Bronchial epithelial cell (primary cell): ENCODE results near the gene SEMA4C. TPM values are rescaled to one million over a fixed set of nuclear protein-coding genes. Genes with fewer than 3 reads are reported as not detected.

Experiments
- DNase-seq: peaks from one replicate; pipeline ENCODE4 v3.0.0-alpha.2; 2010; ENCODE audit warnings: low read depth
- FAIRE-seq: peaks from 2 replicates; lab custom pipeline; 2011; peaks lifted over from hg19 to GRCh38; lab: Jason Lieb, UNC
- H3K27me3 ChIP-seq: 2 replicates; pipeline ENCODE4 v1.5.1; 2011; ENCODE audit warnings: low read length; ENCODE audit not compliant: control insufficient read depth, insufficient read depth
- H3K36me3 ChIP-seq: 2 replicates; pipeline ENCODE4 v1.5.1; 2011; ENCODE audit warnings: low read length; ENCODE audit not compliant: control insufficient read depth, insufficient read depth
- H3K4me3 ChIP-seq: 2 replicates; pipeline ENCODE4 v1.5.1; 2011; ENCODE audit warnings: mild to moderate bottlenecking, low read depth, low read length, control low read depth
- CTCF ChIP-seq: IDR thresholded peaks from 2 replicates; pipeline ENCODE4 v1.5.1; 2011; ENCODE audit warnings: mild to moderate bottlenecking, moderate library complexity, low read length, control low read depth, inconsistent platforms; ENCODE audit not compliant: insufficient read depth, severe bottlenecking
- total RNA-seq: library from RNA; depleted of rRNA; stranded (reverse); fragments of >200 nt; gene quantifications from 2 replicates; pipeline ENCODE4 v1.2.1, GENCODE V29; 2014

SEMA4C gene
- total RNA-seq, 1 donor from 2014 or later: 8.2 TPM

GRCh38 chr2:96811917-96812316 lies 58.0 kb downstream of the SEMA4C start:
- TF ChIP-seq CTCF: no peak
- H3K4me3 ChIP-seq: no peak overlapping the region
- DNase-seq: no peak
- H3K36me3 ChIP-seq: peaks cover 1% of the 10 kb centered on the region
- no peak for FAIRE-seq
- H3K27me3 ChIP-seq: no peaks in the 10 kb centered on the region

- Histone ChIP-seq H3K27me3 (no peaks in the 10 kb centered on the region), H3K36me3 (peaks cover 1% of the 10 kb centered on the region), H3K4me3 (no peak overlapping the region)
- FAIRE-seq (no peak), DNase-seq (no peak)
- no peak for TF ChIP-seq CTCF
Observed at GRCh38 chr2:96810783-96811192, 59.1 kb downstream of the SEMA4C start.

GRCh38 chr2:96809951-96810782 lies 59.7 kb downstream of the SEMA4C start:
- no peak for DNase-seq
- Histone ChIP-seq H3K27me3 (no peaks in the 10 kb centered on the region), H3K4me3 (no peak overlapping the region), H3K36me3 (peaks cover 1% of the 10 kb centered on the region)
- TF ChIP-seq CTCF: no peak
- FAIRE-seq: no peak

Other genes starting within 250 kb of the SEMA4C start
- 16.3 and 21.3 TPM in 2 replicates for gene KANSL3, start 231.8 kb downstream of the SEMA4C start, total RNA-seq
- gene FER1L5, start 227.3 kb downstream of the SEMA4C start, total RNA-seq: under 0.01 TPM in 2 replicates
- gene LMAN2L, start 130.0 kb downstream of the SEMA4C start, total RNA-seq: 15.3 and 18.9 TPM in 2 replicates
- 3.4 and 5.5 TPM in 2 replicates for gene CNNM4, start 109.2 kb downstream of the SEMA4C start, total RNA-seq
- gene CNNM3, start 53.8 kb downstream of the SEMA4C start, total RNA-seq: 5.9 and 6.1 TPM in 2 replicates
- gene ANKRD23, start 26.1 kb downstream of the SEMA4C start, total RNA-seq: 0.79 and 1.2 TPM in 2 replicates
- 5.8 and 8.2 TPM in 2 replicates for gene ANKRD39, start 12.1 kb downstream of the SEMA4C start, total RNA-seq
- gene FAM178B, start 116.5 kb upstream of the SEMA4C start, total RNA-seq: not detected in 2 replicates
- gene FAHD2B, start 224.8 kb upstream of the SEMA4C start, total RNA-seq: 13.4 and 14.3 TPM in 2 replicates
- gene ANKRD36, start 243.1 kb upstream of the SEMA4C start, total RNA-seq: 11.0 and 14.0 TPM in 2 replicates